GM18511 (cell line): Measurements from ENCODE around the gene CLEC14A.

ENCODE experiments used
- ATAC-seq: cut with Tn5 transposase; IDR thresholded peaks from one replicate; pipeline ENCODE4 v1.9.1; 2021; ENCODE audit warnings: mild to moderate bottlenecking, moderate library complexity; ENCODE audit not compliant: unreplicated experiment

CLEC14A gene, protein sequence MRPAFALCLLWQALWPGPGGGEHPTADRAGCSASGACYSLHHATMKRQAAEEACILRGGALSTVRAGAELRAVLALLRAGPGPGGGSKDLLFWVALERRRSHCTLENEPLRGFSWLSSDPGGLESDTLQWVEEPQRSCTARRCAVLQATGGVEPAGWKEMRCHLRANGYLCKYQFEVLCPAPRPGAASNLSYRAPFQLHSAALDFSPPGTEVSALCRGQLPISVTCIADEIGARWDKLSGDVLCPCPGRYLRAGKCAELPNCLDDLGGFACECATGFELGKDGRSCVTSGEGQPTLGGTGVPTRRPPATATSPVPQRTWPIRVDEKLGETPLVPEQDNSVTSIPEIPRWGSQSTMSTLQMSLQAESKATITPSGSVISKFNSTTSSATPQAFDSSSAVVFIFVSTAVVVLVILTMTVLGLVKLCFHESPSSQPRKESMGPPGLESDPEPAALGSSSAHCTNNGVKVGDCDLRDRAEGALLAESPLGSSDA

DNA sequence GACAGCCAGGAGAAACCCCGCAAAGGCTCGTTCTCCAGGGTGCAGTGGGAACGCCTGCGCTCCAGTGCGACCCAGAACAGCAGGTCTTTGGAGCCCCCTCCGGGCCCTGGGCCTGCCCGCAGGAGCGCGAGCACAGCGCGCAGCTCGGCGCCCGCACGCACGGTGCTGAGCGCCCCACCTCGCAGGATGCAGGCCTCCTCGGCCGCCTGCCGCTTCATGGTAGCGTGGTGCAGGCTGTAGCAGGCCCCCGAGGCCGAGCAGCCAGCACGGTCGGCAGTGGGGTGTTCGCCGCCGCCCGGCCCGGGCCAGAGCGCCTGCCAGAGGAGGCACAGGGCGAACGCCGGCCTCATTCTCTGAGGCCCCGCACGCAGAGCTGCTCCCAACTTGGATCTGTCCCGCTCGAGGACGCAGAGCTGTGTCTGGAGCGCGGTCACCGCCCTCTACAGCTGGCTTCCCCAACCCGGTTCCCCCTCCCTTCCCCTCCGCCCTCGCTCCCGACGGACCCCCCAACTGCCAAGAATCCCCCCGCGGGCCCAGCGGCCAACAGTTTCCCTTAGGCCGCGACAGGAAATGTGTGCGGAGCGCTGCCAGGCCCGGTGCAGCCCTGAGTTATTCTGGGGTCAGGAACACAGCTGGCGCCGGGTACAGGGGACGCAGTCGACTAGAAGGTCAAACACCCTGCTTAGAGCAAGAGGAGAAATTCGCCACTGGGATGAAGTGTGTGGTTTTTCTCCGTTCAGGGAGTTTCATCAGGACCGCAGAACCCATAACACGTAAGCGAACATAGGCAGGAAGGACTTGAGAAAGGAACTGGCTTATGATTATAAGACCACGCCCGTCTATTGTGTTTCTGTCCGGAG lies at the start of gene CLEC14A:
TSS of gene CLEC14A (minus strand) at position 421 of the 860 bp plus-strand sequence. CDS start at position 350, 71 bp downstream.
- no peak for ATAC-seq

DNA sequence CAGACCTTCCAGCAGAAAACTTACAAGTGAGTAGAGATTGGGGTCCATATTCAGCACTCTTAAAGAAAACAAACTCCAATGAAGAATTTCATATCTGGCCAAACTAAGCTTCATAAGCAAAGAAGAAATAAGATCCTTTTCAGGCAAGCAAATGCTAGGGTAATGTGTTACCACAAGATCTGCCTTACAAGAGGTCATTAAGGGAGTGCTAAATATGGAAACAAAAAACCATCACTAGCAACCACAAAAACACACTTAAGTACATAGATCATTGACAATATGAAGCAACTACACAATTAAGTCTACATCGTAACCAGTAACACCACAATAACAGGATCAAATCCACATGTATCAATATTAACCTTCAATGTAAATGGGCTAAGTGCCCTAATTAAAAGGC lies 47.1 kb upstream of the CLEC14A start:
- no peak for ATAC-seq

DNA sequence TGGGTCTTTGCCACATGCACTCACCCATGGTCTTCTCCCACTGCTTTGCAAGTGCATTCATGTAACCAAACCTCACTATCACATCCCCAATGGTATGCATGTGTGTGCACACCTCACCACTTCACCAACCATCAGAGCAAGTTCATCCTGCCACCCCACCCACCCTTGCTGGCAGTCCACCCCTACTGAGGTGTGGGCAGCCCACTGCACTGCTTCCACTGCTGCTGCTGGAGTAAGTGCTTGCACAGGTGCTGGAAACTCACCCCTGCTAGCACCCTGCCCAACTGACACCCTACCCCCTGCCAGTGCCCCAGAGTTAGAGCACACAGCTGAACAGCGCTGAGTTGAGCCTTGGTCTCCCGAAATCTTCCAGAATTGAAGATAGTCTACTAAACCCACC lies 46.1 kb upstream of the CLEC14A start:
- ATAC-seq, result no peak

DNA sequence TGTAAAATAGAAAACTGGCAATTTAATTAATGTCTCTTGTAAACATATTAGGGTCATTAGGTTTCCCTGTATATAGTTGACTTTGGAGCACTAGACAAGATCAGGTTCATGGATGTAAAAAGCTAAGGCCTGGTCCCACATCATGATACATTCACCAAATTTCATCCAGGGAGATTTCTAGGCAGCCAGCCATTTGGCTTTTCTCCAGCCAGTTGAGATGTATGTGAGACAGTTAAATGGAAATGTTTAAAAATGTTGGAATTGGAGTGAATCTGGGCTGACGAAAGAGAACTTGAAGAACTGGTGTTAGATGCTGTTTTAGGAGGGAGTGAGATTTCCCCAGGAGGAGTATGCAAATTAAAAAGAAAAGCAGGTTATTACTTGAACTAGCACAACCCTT lies 41.8 kb upstream of the CLEC14A start:
- no peak for ATAC-seq

DNA sequence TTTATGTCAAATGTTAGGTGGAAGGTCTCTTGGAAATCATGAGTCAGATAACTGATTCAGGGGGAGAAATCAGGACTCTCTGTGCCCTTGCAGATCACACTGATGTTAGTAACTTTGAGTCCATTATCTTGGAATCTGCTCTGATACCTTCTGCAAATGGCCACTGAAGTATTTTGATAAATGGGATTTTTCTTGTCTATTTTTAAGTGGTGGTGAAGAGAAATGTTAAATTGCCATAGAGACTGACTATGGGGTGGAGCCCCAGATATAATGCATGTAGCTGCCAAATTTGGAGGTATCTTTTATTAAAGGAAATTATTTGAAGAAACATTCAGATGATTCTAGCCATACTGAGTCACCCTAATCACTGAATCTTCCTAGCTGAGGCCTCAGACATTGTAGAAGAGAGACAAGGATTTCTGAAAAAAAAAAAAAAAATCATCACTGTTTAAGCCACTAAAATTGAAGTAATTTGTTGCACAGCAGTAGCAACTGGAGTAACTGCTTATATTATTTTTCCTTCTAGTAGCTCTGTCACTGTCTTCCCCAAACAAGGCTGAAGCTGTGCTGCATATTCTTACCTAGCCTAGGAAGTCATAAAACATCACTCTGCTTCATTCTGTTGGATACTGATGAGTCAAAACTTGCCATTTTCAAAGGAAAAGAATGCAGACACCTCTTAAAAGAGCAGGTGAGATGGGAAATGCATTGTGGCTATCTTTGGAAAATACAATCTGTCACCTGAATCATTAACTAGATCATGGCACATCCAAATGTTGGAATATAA lies 36.0 kb upstream of the CLEC14A start:
- no peak for ATAC-seq

DNA sequence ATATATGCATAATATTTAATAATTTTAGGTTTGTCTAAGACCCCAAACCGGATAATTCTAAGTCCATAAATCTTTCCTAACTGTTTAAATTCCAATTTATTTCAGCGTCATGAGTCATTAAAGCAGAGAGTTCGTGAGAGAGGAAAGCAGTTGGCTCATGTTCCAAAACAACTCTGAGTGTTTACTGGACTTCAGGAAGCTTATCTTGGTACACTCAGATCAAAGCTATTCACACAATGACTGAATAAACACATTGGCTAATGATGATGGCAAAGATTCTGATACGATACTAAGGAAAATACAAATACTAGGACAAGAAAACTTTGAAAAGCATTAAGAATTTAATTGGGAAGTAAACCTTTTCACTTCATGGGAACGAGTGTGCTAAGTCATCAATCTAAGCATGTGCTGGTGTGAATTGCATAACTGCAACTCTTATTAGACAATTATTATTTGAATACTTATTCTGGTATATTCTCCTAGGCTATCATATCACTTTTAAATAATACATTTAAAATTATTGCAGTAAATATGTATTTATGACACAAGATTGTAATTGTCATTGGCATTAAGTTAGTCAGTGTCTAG lies 34.8 kb upstream of the CLEC14A start:
- no peak for ATAC-seq

DNA sequence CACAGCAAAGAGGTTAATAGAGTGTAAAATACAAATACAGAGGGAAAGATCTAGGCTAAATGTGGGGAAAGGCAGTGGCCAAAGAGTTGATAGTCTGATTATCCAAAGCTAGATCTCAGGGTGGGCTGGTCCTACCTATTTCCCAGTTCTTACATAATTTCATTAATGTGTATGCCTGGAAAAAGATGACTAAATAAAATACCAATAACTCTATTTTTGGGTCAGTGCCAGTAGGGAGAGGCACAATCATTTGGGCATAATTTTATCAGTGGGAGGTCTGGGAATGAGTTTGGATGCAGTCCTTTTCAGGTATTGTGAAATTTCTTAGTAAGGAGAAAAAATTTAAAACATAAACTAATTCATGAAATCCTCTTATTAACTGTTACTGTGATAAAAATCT lies 30.6 kb upstream of the CLEC14A start:
- no peak for ATAC-seq

DNA sequence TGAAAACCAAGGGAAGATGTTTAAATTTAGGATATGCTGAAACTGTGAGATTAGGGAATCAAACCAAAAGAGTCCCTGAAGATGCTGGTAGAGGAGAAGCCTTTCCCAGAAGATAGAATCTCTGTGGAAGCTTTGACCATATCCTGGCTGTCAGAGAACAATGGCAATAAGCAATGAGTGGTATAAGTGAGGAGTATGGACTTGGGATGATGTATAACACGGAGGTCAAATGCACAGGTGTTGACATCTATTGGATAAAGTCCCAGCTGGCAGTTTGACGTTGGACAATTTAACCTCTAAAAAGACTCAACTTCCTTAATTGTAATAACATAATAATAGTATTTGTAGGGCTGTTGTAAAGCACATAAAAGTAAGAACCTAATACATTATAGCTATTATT lies 30.1 kb upstream of the CLEC14A start:
- ATAC-seq, result no peak

DNA sequence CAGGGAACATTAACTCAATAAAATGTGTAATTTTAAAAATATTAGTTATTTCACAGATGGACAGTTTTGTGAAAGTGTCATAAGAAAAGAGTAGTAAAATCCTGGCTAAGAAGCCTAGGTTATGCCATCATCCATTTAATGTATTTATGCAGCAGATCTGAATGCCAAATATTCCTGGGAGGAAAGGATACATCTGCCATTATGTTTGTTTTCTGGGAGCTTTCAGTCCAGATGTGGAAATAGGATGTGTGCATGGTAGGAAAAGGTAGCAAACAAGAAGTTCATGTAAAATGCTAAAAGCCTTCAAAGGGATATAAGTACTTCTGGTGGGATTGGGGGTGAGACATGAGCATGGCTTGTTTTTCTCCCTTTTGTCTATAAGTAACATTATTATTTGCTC lies 27.0 kb upstream of the CLEC14A start:
- no peak for ATAC-seq

DNA sequence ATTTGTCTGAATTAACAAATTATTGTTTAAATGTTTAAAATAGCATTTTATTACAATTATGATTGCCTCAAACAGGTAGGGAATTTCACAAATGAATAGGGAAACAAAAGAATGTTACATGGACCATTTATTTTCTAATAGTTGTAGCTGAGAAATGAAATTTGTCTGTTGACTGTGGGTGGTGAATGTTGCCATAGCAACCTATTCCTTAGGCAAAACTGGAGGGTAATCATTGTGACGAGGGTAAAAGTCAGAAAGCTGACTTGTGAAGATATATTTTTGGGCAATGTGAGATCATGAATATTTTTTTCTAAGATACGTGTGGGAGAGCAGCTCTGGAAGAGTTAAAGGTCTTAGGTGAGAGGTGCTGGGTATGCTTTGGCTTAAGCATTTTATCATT lies 24.2 kb upstream of the CLEC14A start:
- no peak for ATAC-seq

DNA sequence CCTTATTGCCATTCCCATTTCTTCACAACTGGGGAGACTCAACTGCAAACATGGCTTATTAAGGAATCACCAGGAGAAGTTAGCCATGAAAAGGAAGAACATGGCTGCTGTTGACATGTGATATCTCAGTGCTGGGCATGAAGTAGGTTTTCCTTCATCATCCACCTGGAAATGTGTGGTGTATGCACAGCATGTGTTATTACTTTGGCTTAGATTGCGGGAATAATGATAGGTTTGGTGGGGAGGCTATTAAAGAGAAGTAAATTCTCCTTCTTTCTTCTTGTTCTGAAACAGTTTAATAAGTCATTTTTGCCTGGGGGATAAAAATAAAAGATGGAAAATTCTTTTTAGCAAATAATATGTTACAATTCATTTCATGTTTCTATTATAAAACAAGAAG lies 23.7 kb upstream of the CLEC14A start:
- ATAC-seq, result no peak

DNA sequence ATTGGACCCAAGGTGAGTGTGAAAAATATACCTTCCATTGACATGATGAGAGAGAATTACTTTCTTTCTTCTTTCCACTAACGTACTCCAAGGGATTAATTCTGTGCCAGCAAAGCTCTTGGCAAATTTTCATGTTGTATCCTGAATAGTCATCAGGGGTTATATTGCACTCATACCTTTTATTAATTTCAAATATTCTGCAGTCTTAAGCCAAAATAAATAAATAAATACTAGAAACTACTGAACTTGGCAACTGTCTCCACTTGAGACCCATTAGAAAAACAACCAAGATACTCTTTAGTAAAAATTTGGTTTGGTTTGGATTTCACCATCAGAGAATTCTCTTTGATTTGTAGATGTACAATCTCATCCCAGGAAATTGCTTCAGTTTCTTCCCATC lies 22.1 kb upstream of the CLEC14A start:
- ATAC-seq, result no peak

DNA sequence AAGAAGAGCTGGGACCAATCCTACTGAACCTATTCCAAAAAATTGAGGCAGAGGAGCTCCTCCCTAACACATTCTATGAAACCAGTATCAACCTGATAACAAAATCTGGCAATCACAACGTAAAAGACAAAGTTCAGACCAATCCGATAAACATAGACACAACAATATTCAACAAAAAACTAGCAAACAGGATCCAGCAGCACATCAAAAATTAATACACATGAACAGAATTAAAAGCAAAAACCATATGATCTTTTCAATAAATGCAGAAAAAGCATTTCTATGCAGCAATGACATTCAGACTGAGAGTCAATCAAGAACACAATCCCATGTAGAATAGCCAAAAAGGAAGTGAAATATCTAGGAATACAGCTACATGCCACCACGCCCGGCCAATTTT lies 7.0 kb upstream of the CLEC14A start:
- ATAC-seq, result no peak

DNA sequence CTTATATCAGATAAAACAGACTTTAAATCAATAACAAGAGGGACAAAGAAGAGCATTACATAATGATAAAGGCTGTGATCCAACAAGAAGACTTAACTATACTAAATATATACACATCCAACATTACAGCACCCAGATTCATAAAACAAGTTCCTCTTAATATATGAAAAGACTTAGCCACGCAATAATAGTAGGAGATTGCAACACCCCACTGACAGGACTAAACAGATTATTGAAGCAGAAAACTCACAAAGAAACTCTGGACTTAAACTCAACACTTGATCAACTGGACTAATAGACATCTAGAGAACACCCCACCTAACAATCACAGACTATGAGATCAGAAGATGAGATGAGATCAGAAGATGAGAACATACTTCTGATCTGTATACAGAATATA lies 5.7 kb upstream of the CLEC14A start:
- no peak for ATAC-seq

DNA sequence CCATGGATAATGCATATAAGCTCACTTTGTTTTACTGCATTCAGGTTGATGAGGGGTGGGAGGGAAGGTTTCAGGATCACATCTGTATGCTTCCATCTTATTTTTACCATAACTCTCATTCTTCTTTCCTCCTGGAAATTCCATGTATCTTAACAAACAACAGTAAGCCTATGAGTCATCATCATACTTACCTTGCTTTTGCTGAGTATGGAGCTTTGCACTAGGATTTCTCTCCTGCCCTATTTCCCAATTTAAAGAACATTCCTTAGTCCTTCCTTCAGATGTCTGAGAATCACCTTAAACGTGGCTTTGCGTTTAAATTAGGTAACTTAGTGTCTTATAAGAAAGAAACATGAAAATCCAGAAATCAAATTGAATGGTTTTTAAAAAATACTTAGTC lies 1.6 kb upstream of the CLEC14A start:
- ATAC-seq, result no peak

DNA sequence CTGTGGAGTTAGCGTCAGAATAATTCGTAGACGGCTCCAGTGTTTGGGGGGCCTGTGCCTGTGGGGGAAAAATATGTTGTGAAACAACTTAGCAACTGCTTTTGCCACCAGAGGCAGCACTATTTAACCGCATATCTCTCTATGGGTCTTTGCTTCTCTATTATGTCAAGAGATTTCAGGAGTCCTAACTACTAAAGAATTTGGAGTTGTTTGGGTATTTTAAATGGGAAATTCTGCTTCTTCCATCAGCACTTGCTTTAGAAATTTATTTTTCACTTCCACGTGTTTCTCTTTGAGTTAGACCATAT lies 594 bp upstream of the CLEC14A start:
- ATAC-seq, result no peak

DNA sequence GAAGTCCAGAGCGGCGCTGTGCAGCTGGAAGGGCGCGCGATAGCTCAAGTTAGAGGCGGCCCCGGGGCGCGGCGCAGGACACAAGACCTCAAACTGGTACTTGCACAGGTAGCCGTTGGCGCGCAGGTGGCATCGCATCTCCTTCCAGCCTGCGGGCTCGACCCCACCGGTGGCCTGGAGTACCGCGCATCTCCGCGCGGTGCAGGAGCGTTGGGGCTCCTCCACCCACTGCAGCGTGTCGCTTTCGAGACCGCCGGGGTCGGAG lies 553 bp downstream of the CLEC14A start:
- no peak for ATAC-seq

DNA sequence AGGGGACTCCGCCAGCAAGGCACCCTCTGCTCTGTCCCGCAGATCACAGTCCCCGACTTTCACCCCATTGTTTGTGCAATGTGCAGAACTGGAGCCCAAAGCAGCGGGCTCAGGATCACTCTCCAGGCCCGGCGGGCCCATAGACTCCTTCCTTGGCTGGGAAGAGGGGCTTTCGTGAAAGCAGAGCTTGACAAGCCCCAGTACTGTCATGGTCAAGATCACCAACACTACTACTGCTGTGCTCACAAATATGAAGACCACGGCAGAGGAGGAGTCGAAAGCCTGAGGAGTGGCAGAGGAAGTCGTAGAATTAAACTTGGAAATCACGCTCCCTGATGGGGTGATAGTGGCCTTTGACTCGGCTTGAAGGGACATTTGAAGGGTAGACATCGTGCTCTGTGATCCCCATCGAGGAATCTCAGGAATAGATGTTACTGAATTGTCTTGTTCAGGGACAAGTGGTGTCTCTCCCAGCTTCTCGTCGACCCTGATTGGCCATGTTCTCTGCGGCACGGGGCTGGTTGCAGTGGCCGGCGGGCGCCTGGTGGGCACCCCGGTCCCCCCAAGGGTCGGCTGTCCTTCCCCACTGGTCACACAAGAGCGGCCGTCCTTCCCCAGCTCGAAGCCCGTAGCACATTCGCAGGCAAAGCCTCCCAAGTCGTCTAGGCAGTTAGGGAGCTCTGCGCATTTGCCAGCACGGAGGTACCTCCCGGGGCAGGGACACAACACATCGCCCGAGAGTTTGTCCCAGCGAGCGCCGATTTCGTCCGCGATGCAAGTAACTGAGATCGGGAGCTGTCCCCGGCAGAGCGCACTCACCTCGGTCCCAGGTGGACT lies 1.1 kb downstream of the CLEC14A start:
- ATAC-seq, result no peak

DNA sequence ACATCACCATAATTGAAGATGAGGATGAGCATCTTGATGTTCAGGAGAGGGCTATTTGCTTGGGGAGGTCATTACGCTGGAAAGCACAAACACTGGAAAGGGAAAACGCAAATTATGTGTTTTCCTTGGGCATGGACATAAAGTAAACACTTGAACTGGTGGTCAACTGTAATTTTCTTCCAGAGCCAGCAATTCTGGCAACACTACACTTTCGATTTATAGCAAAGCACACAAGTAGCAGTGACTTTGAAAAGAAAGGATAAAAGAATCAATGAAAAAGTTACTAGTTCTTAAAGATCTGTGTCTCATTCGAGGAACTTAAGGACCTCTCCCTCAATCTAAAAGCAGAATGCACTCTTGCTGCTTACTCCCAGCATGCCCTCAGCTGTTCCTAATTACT lies 2.2 kb downstream of the CLEC14A start:
- ATAC-seq, result no peak

DNA sequence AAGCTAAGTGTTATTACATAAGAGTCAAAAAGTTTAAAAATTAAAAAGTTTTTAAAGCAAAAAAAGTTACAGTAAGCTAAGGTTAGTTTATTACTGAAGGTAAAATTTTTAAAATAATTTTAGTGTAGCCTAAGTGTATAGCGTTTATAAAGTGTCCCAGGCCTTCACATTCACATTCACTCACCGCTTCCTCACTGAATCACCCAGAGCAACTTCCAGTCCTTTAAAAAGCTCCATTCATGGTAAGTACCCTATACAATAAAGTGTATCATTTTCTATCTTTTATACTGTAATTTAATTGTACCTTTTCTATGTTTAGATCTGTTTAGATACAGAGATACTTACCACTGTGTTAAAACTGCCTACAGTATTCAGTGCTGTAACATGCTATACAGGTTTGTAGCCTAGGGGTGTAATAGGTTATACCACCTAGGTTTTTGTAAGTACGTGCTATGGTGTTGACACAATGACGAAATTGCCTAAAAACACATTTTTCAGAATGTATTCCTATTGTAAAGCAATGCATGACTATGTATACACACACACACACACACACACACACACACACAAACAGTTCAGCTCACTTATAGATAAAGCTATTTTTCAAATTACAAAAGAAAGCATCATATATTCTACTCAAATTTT lies 3.7 kb downstream of the CLEC14A start:
- ATAC-seq, result no peak
